AG04450 (cell line): ENCODE measurements around the gene PSTPIP1. TPM values are rescaled to one million over a fixed set of nuclear protein-coding genes. Genes with fewer than 3 reads are reported as not detected.
A peak's percentile ranks its signal among the peaks of the same experiment; 100 is the strongest.

ENCODE experiments used
- CTCF ChIA-PET: fragments of 300-600, 350-600 bp; formaldehyde crosslinking; extraction: SDS; loops from one replicate; lab custom pipeline; 2022; ENCODE audit warnings: antibody characterized with exemption, inconsistent platforms; lab: Charles Lee
- POLR2A ChIA-PET: fragments of 350-600 bp; formaldehyde crosslinking; extraction: SDS; loops from one replicate; lab custom pipeline; 2021; ENCODE audit warnings: antibody characterized with exemption, inconsistent platforms; lab: Yijun Ruan, JAX
- DNase-seq: peaks from one replicate; pipeline ENCODE4 v3.0.0-alpha.2; 2011; ENCODE audit warnings: low read depth, low spot score
- H3K27ac ChIP-seq: one replicate; pipeline ENCODE4 v1.5.1; 2012; ENCODE audit warnings: low read depth, low read length, control low read depth
- H3K27me3 ChIP-seq: one replicate; pipeline ENCODE4 v1.6.0; 2012; ENCODE audit warnings: low read length; ENCODE audit not compliant: control insufficient read depth, insufficient read depth
- H3K4me3 ChIP-seq: 2 replicates; pipeline ENCODE4 v1.5.1; 2011; ENCODE audit warnings: mild to moderate bottlenecking, low read depth, low read length, control low read depth
- H3K9me3 ChIP-seq: 2 replicates; pipeline ENCODE4 v1.5.1; 2012; ENCODE audit warnings: low read length; ENCODE audit not compliant: control insufficient read depth, insufficient read depth
- CTCF ChIP-seq: IDR thresholded peaks from 2 replicates; pipeline ENCODE4 v1.5.1; 2011; ENCODE audit warnings: low read depth, low read length, control low read depth, inconsistent platforms
- polyA plus RNA-seq: library from polyadenylated mRNA; depleted of rRNA; stranded (reverse); fragments of >200 nt; gene quantifications from 2 replicates; pipeline ENCODE4 v1.2.3, GENCODE V29; 2011

The PSTPIP1 gene
- polyA plus RNA-seq, 1 experiment = 0.21 TPM

- no peaks in the 10 kb centered on the region for H3K9me3 ChIP-seq
- ChIA-PET POLR2A (no interaction called here), CTCF (interaction anchor here (0.9 to 1.9 kb wide), 5 partner anchors 15 to 570 kb away, joined by 3 to 5 read pairs (median 3); no protein-coding TSS in a partner anchor)
- peak; percentile 51 for TF ChIP-seq CTCF
- DNase-seq = no peak
- no peak overlapping the region for H3K27ac ChIP-seq
- no peak overlapping the region for H3K4me3 ChIP-seq
- peaks cover 18% of the 10 kb centered on the region for H3K27me3 ChIP-seq
These were observed 21.6 kb upstream of the PSTPIP1 start for GRCh38 chr15:76973362-76973743.

GRCh38 chr15:76973906-76974305, 21.0 kb upstream of the PSTPIP1 start:
- H3K9me3 ChIP-seq = peaks cover 3% of the 10 kb centered on the region
- POLR2A ChIA-PET = no interaction called here
- TF ChIP-seq CTCF = no peak
- CTCF ChIA-PET = interaction anchor here (0.9 to 1.9 kb wide), 4 partner anchors 15 to 569 kb away, joined by 3 to 5 read pairs (median 4); no protein-coding TSS in a partner anchor
- H3K27me3 ChIP-seq = peaks cover 18% of the 10 kb centered on the region
- no peak for DNase-seq
- no peak overlapping the region for H3K27ac ChIP-seq
- H3K4me3 ChIP-seq = no peak overlapping the region

GRCh38 chr15:76974456-76975036, 20.4 kb upstream of the PSTPIP1 start:
- ChIA-PET CTCF (interaction anchor here (1.2 to 1.9 kb wide), 2 partner anchors 447 to 568 kb away, joined by 4 to 5 read pairs; no protein-coding TSS in a partner anchor), POLR2A (no interaction called here)
- DNase-seq = no peak
- no peak for TF ChIP-seq CTCF
- peaks cover 18% of the 10 kb centered on the region for H3K27me3 ChIP-seq
- H3K9me3 ChIP-seq = peaks cover 9% of the 10 kb centered on the region
- no peak overlapping the region for H3K27ac ChIP-seq
- H3K4me3 ChIP-seq = no peak overlapping the region

- CTCF ChIA-PET = no interaction called here
- H3K27ac ChIP-seq = no peak overlapping the region
- H3K27me3 ChIP-seq = peaks cover 13% of the 10 kb centered on the region
- peaks cover 9% of the 10 kb centered on the region for H3K9me3 ChIP-seq
- POLR2A ChIA-PET = no interaction called here
- no peak for DNase-seq
- H3K4me3 ChIP-seq = no peak overlapping the region
- no peak for TF ChIP-seq CTCF
These were observed 18.8 kb upstream of the PSTPIP1 start for GRCh38 chr15:76976141-76976540.

DNA sequence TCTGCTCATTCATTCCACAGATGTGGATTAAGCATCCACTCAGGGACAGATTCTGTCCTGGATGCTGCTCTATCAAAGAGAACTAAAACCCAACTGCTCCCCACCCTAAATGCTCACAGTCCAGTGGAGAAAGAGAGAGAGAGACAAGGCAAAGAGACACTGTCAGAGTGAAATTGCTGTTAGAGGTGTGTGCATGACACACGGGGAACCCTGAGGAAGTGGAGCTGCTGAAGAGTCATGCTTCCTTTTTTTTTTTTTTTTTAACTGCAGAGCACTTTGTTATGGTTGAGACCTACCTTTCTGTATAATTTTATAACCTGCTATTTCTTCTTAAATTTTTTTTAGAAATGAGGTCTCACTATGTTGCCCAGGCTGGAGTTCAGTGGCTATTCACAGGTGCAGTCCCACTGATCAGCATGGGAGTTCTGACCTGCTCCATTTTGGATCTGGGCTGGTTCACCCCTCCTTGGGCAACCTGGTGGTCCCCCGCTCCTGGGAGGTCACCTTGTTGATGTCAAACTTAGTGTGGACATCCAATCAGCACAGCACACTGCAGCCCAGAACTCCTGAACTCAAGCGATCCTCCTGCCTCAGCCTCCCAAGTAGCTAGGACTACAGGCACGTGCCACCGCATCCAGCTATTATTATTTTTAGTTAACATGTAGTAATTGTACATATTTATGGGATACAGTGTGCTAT, 18.2 kb upstream of the PSTPIP1 start:
- CTCF ChIA-PET = no interaction called here
- no peak for TF ChIP-seq CTCF
- DNase-seq = no peak
- Histone ChIP-seq H3K4me3 (no peak overlapping the region), H3K27me3 (peaks cover 13% of the 10 kb centered on the region), H3K27ac (no peak overlapping the region), H3K9me3 (peaks cover 9% of the 10 kb centered on the region)
- POLR2A ChIA-PET = no interaction called here
